Lung (tissue), 12 donors: ENCODE measurements around the gene ENO3. TPM values are rescaled to one million over a fixed set of nuclear protein-coding genes. Genes with fewer than 3 reads are reported as not detected.

Source experiments
- ATAC-seq: fragments of 200-7000 bp; cut with Tn5 transposase; one replicate; pipeline ENCODE4 v1.9.1; 2020; ENCODE audit warnings: moderate number of reproducible peaks; ENCODE audit not compliant: insufficient read depth, low FRiP score
- DNase-seq, 3 donors: peaks; one replicate each; pipeline ENCODE4 v3.0.0-alpha.2; 2013 to 2017
- H3K27ac ChIP-seq, 2 donors: one replicate each; pipeline ENCODE4 v1.5.1; 2013; ENCODE audit warnings: mild to moderate bottlenecking in 2 of 2, moderate library complexity in 2 of 2, control low read depth in 1 of 2, inconsistent platforms in 1 of 2, low read depth in 1 of 2, low read length in 1 of 2
- H3K27me3 ChIP-seq, 3 donors: one replicate each; pipeline ENCODE4 v1.5.1; 2013; ENCODE audit warnings: low read length in 2 of 3; ENCODE audit not compliant: control insufficient read depth in 3 of 3, insufficient read depth in 3 of 3
- H3K36me3 ChIP-seq, 4 donors: one replicate each; pipeline ENCODE4 v1.5.1; 2013; ENCODE audit warnings: low read length in 4 of 4, mild to moderate bottlenecking in 1 of 4, moderate library complexity in 1 of 4; ENCODE audit not compliant: control insufficient read depth in 4 of 4, insufficient read depth in 4 of 4
- H3K4me1 ChIP-seq, 5 donors: one replicate each; pipeline ENCODE4 v1.5.1; 2013; ENCODE audit warnings: low read length in 5 of 5, mild to moderate bottlenecking in 2 of 5, moderate library complexity in 1 of 5; ENCODE audit not compliant: control insufficient read depth in 5 of 5, insufficient read depth in 5 of 5
- H3K4me3 ChIP-seq: one replicate; pipeline ENCODE4 v1.5.1; 2013; ENCODE audit warnings: mild to moderate bottlenecking, control low read depth, moderate library complexity
- H3K9ac ChIP-seq, 2 donors: one replicate each; pipeline ENCODE4 v1.5.1; 2013; ENCODE audit warnings: low read length in 2 of 2, control low read depth in 1 of 2; ENCODE audit not compliant: insufficient read depth in 1 of 2
- H3K9me3 ChIP-seq, 4 donors: one replicate each; pipeline ENCODE4 v1.5.1; 2013; ENCODE audit warnings: low read length in 3 of 4, mild to moderate bottlenecking in 1 of 4, moderate library complexity in 1 of 4; ENCODE audit not compliant: control insufficient read depth in 4 of 4, insufficient read depth in 3 of 4
- WGBS, 2 donors: extraction: QIAGEN DNeasy Blood & Tissue Kit; methylation state at CpG; one replicate each; pipeline ENCODE4 v1.1.7; 2013; 5-methylcytosine and 5-hydroxymethylcytosine counted together
- polyA plus RNA-seq, 2 donors: library from polyadenylated mRNA; stranded (reverse); fragments of 200-250 nt; gene quantifications; one replicate each; pipeline ENCODE4 v1.2.1, GENCODE V29; 2013
- total RNA-seq, 2 donors: library from RNA; depleted of rRNA in 1 of 2; stranded (reverse); fragments of >200 nt in 1 of 2; gene quantifications; one replicate each; pipeline ENCODE4 v1.2.1, GENCODE V29; 2014 to 2021
- TF ChIP-seq, protein P1 (sequence below): IDR thresholded peaks from 2 replicates; pipeline ENCODE4 v1.5.1; 2012; ENCODE audit warnings: mild to moderate bottlenecking; ENCODE audit errors: control extremely low read depth, extremely low read depth
- donor health status: control.
- donor health status: control.
- donor health status: Bipolar disorder and iron deficiency.
- donor health status: healthy.
- donor health status: DM: yes; HTN: yes; CAD: no.

The ENO3 gene
- total and polyA plus RNA-seq, 4 donors, result 3.3 to 10.7 (median 8.3) TPM

DNA sequence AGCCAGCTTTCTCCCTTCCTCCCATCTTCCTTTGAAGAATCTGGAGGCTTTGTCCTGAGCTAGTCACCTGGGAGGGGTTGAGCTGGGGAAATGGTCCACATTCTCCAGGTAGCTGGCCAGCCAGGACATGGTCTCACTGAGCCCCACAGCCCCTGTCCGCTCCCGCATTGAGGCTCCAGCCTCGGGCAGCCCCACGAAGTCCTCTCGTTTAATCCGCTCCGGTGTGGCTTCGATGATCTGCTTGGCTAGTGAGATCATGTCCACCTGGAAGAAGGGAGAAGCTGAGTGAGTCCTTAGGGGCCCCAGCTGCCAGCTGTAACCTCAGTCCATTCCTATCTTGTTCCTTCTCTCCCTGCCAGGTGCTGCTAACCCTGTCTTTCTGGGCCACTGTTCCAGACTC, 19.4 kb downstream of the ENO3 start:
- peaks cover 4 to 21% (median 16%) of the 10 kb centered on the region in 5 donors for H3K4me1 ChIP-seq
- peaks cover 4 to 41% (median 15%) of the 10 kb centered on the region in 4 donors for H3K36me3 ChIP-seq

GRCh38 chr17:4971826-4972225, 20.9 kb downstream of the ENO3 start:
- no peak for ATAC-seq
- 92 to 97% methylated on average over 6 of the region's 6 CpGs for WGBS, 2 donors
- Histone ChIP-seq H3K4me1 (peaks cover 4 to 18% (median 14%) of the 10 kb centered on the region in 5 donors), H3K27ac (no peak overlapping the region), H3K9me3 (no peaks in the 10 kb centered on the region), H3K4me3 (no peak overlapping the region), H3K27me3 (no peaks in the 10 kb centered on the region), H3K9ac (no peak overlapping the region), H3K36me3 (peaks cover 6 to 45% (median 14%) of the 10 kb centered on the region in 4 donors)
- no peak for DNase-seq
- TF ChIP-seq, protein P1, sequence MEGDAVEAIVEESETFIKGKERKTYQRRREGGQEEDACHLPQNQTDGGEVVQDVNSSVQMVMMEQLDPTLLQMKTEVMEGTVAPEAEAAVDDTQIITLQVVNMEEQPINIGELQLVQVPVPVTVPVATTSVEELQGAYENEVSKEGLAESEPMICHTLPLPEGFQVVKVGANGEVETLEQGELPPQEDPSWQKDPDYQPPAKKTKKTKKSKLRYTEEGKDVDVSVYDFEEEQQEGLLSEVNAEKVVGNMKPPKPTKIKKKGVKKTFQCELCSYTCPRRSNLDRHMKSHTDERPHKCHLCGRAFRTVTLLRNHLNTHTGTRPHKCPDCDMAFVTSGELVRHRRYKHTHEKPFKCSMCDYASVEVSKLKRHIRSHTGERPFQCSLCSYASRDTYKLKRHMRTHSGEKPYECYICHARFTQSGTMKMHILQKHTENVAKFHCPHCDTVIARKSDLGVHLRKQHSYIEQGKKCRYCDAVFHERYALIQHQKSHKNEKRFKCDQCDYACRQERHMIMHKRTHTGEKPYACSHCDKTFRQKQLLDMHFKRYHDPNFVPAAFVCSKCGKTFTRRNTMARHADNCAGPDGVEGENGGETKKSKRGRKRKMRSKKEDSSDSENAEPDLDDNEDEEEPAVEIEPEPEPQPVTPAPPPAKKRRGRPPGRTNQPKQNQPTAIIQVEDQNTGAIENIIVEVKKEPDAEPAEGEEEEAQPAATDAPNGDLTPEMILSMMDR, result no peak

More for the DNA sequence above, 19.4 kb downstream of the ENO3 start:
- WGBS, 2 donors, result 94 to 97% methylated on average over 8 of the region's 8 CpGs
- no peaks in the 10 kb centered on the region for H3K9me3 ChIP-seq
- H3K27me3 ChIP-seq, result no peaks in the 10 kb centered on the region
- no peak overlapping the region for H3K4me3 ChIP-seq
- no peak overlapping the region for H3K9ac ChIP-seq
- ATAC-seq (no peak), DNase-seq (no peak)
- TF ChIP-seq, protein P1, result no peak
- H3K27ac ChIP-seq, result peak overlapping the region in 1 of 2 donors; percentile 76

- Histone ChIP-seq H3K9ac (no peak overlapping the region), H3K27ac (no peak overlapping the region), H3K4me1 (peaks cover 4 to 18% (median 14%) of the 10 kb centered on the region in 5 donors), H3K9me3 (no peaks in the 10 kb centered on the region), H3K36me3 (peaks cover 8 to 48% (median 18%) of the 10 kb centered on the region in 4 donors), H3K4me3 (no peak overlapping the region), H3K27me3 (no peaks in the 10 kb centered on the region)
- WGBS, 2 donors, result 93 to 94% methylated on average over 9 to 12 of the region's 12 CpGs
- TF ChIP-seq, protein P1, result no peak
- DNase-seq, result no peak
- ATAC-seq, result no peak
Measured at GRCh38 chr17:4972322-4972721, 21.4 kb downstream of the ENO3 start.

DNA sequence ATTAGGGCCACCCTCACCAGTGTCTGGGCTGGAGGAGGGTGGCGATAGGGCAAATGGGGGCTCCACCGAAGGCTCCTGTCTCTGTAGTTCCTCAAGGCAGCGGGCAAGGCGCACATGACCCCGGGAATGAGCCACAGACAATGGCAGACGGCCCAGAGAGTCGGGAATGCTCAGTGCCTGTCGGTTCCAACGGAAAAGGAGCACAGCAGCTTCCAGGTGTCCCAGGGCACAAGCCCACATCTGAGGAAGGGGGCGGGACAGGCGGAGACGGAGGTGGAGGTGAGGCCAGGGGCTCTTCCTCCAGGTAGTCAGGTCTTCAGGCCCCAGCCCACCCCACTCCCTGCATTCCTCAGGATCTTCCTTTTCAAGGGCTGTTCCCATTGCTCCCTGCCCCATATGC, 21.8 kb downstream of the ENO3 start:
- peaks cover 12 to 53% (median 20%) of the 10 kb centered on the region in 4 donors for H3K36me3 ChIP-seq
- WGBS, 2 donors, result 86 to 91% methylated on average over 12 of the region's 12 CpGs

More for the DNA sequence above, 21.8 kb downstream of the ENO3 start:
- H3K4me3 ChIP-seq, result no peak overlapping the region
- H3K27me3 ChIP-seq, result no peaks in the 10 kb centered on the region
- H3K4me1 ChIP-seq, result peaks cover 4 to 18% (median 14%) of the 10 kb centered on the region in 5 donors
- DNase-seq, result no peak
- ATAC-seq, result no peak
- H3K9me3 ChIP-seq, result no peaks in the 10 kb centered on the region
- TF ChIP-seq, protein P1, result no peak
- H3K9ac ChIP-seq, result no peak overlapping the region
- H3K27ac ChIP-seq, result no peak overlapping the region
